Skeletal muscle tissue (tissue), 4 donors: ENCODE data around the gene DOCK4. TPM values are rescaled to one million over a fixed set of nuclear protein-coding genes. Genes with fewer than 3 reads are reported as not detected.
A peak's percentile ranks its signal among the peaks of the same experiment; 100 is the strongest.
"Not testable (repeated sequence)": the region's sequence is repeated elsewhere in the genome, so short reads cannot be mapped to it uniquely, and the experiment has no call there.

Source experiments
- H3K27ac ChIP-seq: one replicate; pipeline ENCODE4 v1.7.0; 2013; ENCODE audit warnings: mild to moderate bottlenecking, low read depth, low read length, inconsistent platforms
- H3K27me3 ChIP-seq, 3 donors: one replicate each; pipeline ENCODE4 v1.7.0; 2013; ENCODE audit warnings: low read length in 3 of 3; ENCODE audit not compliant: control insufficient read depth in 3 of 3, insufficient read depth in 3 of 3
- H3K36me3 ChIP-seq, 3 donors: one replicate each; pipeline ENCODE4 v1.7.0; 2013; ENCODE audit warnings: low read length in 3 of 3; ENCODE audit not compliant: control insufficient read depth in 3 of 3, insufficient read depth in 3 of 3
- H3K4me1 ChIP-seq, 3 donors: one replicate each; pipeline ENCODE4 v1.7.0; 2013; ENCODE audit warnings: low read length in 3 of 3, mild to moderate bottlenecking in 3 of 3; ENCODE audit not compliant: control insufficient read depth in 3 of 3, insufficient read depth in 3 of 3
- H3K4me3 ChIP-seq, 3 donors: one replicate each; pipeline ENCODE4 v1.7.0; 2013; ENCODE audit warnings: low read length in 3 of 3
- H3K9ac ChIP-seq, 3 donors: one replicate each; pipeline ENCODE4 v1.7.0; 2013; ENCODE audit warnings: low read length in 3 of 3, mild to moderate bottlenecking in 3 of 3, moderate library complexity in 2 of 3, low read depth in 1 of 3
- H3K9me3 ChIP-seq, 3 donors: one replicate each; pipeline ENCODE4 v1.7.0; 2013; ENCODE audit warnings: low read length in 3 of 3; ENCODE audit not compliant: control insufficient read depth in 3 of 3
- total RNA-seq: library from RNA; depleted of rRNA; stranded (reverse); fragments of >200 nt; gene quantifications from one replicate; pipeline ENCODE4 v1.2.3, GENCODE V29; 2014
- donor health status: Osteomylitis.

Gene DOCK4
- total RNA-seq, 1 donor from 2014 or later = 24.5 TPM

- H3K9ac ChIP-seq, H3K27me3 ChIP-seq, H3K36me3 ChIP-seq, H3K9me3 ChIP-seq: not testable (repeated sequence)
- Histone ChIP-seq H3K4me3 (peak overlapping the region in 2 of 3 donors; percentile 14 to 18), H3K27ac (peak overlapping the region; percentile 81), H3K4me1 (peaks cover 35 to 39% (median 37%) of the 10 kb centered on the region in 3 donors)
These were observed 77.5 kb downstream of the DOCK4 start for GRCh38 chr7:112128461-112129425.

GRCh38 chr7:112128041-112128440 lies 78.2 kb downstream of the DOCK4 start:
- not testable (repeated sequence) for H3K27ac ChIP-seq

GRCh38 chr7:112125250-112125649 lies 80.9 kb downstream of the DOCK4 start:
- Histone ChIP-seq H3K27ac (no peak overlapping the region), H3K27me3 (no peaks in the 10 kb centered on the region), H3K36me3 (no peaks in the 10 kb centered on the region), H3K9me3 (no peaks in the 10 kb centered on the region), H3K4me1 (peaks cover 9 to 15% (median 13%) of the 10 kb centered on the region in 3 donors), H3K9ac (no peak overlapping the region), H3K4me3 (no peak overlapping the region)

More at GRCh38 chr7:112128041-112128440, 78.2 kb downstream of the DOCK4 start:
- H3K9me3 ChIP-seq, H3K4me3 ChIP-seq, H3K9ac ChIP-seq, H3K36me3 ChIP-seq, H3K27me3 ChIP-seq: not testable (repeated sequence)
- H3K4me1 ChIP-seq = peaks cover 31 to 35% (median 34%) of the 10 kb centered on the region in 3 donors

GRCh38 chr7:112124061-112124766 lies 82.0 kb downstream of the DOCK4 start:
- no peak overlapping the region for H3K4me3 ChIP-seq
- H3K4me1 ChIP-seq = peaks cover 2 to 5% (median 5%) of the 10 kb centered on the region in 3 donors
- H3K36me3 ChIP-seq = no peaks in the 10 kb centered on the region
- H3K27me3 ChIP-seq = no peaks in the 10 kb centered on the region
- no peak overlapping the region for H3K9ac ChIP-seq
- no peaks in the 10 kb centered on the region for H3K9me3 ChIP-seq
- H3K27ac ChIP-seq = no peak overlapping the region

GRCh38 chr7:112122798-112123197 lies 83.4 kb downstream of the DOCK4 start:
- Histone ChIP-seq H3K4me3 (no peak overlapping the region), H3K27me3 (no peaks in the 10 kb centered on the region), H3K27ac (no peak overlapping the region), H3K9ac (no peak overlapping the region), H3K4me1 (peaks cover 0 to 2% (median 0%) of the 10 kb centered on the region in 3 donors), H3K9me3 (no peaks in the 10 kb centered on the region), H3K36me3 (no peaks in the 10 kb centered on the region)

GRCh38 chr7:112122144-112122543 lies 84.1 kb downstream of the DOCK4 start:
- Histone ChIP-seq H3K36me3 (no peaks in the 10 kb centered on the region), H3K9me3 (no peaks in the 10 kb centered on the region), H3K27me3 (no peaks in the 10 kb centered on the region), H3K27ac (no peak overlapping the region), H3K4me1 (peaks cover 0 to 2% (median 0%) of the 10 kb centered on the region in 3 donors), H3K4me3 (no peak overlapping the region), H3K9ac (no peak overlapping the region)

GRCh38 chr7:112121318-112121717 lies 84.9 kb downstream of the DOCK4 start:
- H3K4me3 ChIP-seq = no peak overlapping the region
- peaks cover 0 to 2% (median 0%) of the 10 kb centered on the region in 3 donors for H3K4me1 ChIP-seq
- no peaks in the 10 kb centered on the region for H3K36me3 ChIP-seq
- H3K9me3 ChIP-seq = no peaks in the 10 kb centered on the region
- no peaks in the 10 kb centered on the region for H3K27me3 ChIP-seq
- no peak overlapping the region for H3K27ac ChIP-seq
- H3K9ac ChIP-seq = no peak overlapping the region

- H3K9me3 ChIP-seq = no peaks in the 10 kb centered on the region
- no peak overlapping the region for H3K4me3 ChIP-seq
- H3K27ac ChIP-seq = no peak overlapping the region
- H3K27me3 ChIP-seq = no peaks in the 10 kb centered on the region
- H3K4me1 ChIP-seq = peaks cover 0 to 2% (median 0%) of the 10 kb centered on the region in 3 donors
- H3K9ac ChIP-seq = no peak overlapping the region
- no peaks in the 10 kb centered on the region for H3K36me3 ChIP-seq
These were observed 85.4 kb downstream of the DOCK4 start for GRCh38 chr7:112120696-112121217.

GRCh38 chr7:112118581-112119566 lies 87.3 kb downstream of the DOCK4 start:
- Histone ChIP-seq H3K4me3 (no peak overlapping the region), H3K36me3 (no peaks in the 10 kb centered on the region), H3K9ac (no peak overlapping the region), H3K27ac (no peak overlapping the region), H3K9me3 (no peaks in the 10 kb centered on the region), H3K4me1 (peaks cover 0 to 2% (median 2%) of the 10 kb centered on the region in 3 donors), H3K27me3 (no peaks in the 10 kb centered on the region)
